Lung (tissue), 12 donors: ENCODE measurements around the gene UST. TPM values are rescaled to one million over a fixed set of nuclear protein-coding genes. Genes with fewer than 3 reads are reported as not detected.

Source experiments
- ATAC-seq: fragments of 200-7000 bp; cut with Tn5 transposase; one replicate; pipeline ENCODE4 v1.9.1; 2020; ENCODE audit warnings: moderate number of reproducible peaks; ENCODE audit not compliant: insufficient read depth, low FRiP score
- DNase-seq, 3 donors: peaks; one replicate each; pipeline ENCODE4 v3.0.0-alpha.2; 2013 to 2017
- H3K27ac ChIP-seq, 2 donors: one replicate each; pipeline ENCODE4 v1.5.1; 2013; ENCODE audit warnings: mild to moderate bottlenecking in 2 of 2, moderate library complexity in 2 of 2, control low read depth in 1 of 2, inconsistent platforms in 1 of 2, low read depth in 1 of 2, low read length in 1 of 2
- H3K27me3 ChIP-seq, 3 donors: one replicate each; pipeline ENCODE4 v1.5.1; 2013; ENCODE audit warnings: low read length in 2 of 3; ENCODE audit not compliant: control insufficient read depth in 3 of 3, insufficient read depth in 3 of 3
- H3K36me3 ChIP-seq, 4 donors: one replicate each; pipeline ENCODE4 v1.5.1; 2013; ENCODE audit warnings: low read length in 4 of 4, mild to moderate bottlenecking in 1 of 4, moderate library complexity in 1 of 4; ENCODE audit not compliant: control insufficient read depth in 4 of 4, insufficient read depth in 4 of 4
- H3K4me1 ChIP-seq, 5 donors: one replicate each; pipeline ENCODE4 v1.5.1; 2013; ENCODE audit warnings: low read length in 5 of 5, mild to moderate bottlenecking in 2 of 5, moderate library complexity in 1 of 5; ENCODE audit not compliant: control insufficient read depth in 5 of 5, insufficient read depth in 5 of 5
- H3K4me3 ChIP-seq: one replicate; pipeline ENCODE4 v1.5.1; 2013; ENCODE audit warnings: mild to moderate bottlenecking, control low read depth, moderate library complexity
- H3K9ac ChIP-seq, 2 donors: one replicate each; pipeline ENCODE4 v1.5.1; 2013; ENCODE audit warnings: low read length in 2 of 2, control low read depth in 1 of 2; ENCODE audit not compliant: insufficient read depth in 1 of 2
- H3K9me3 ChIP-seq, 4 donors: one replicate each; pipeline ENCODE4 v1.5.1; 2013; ENCODE audit warnings: low read length in 3 of 4, mild to moderate bottlenecking in 1 of 4, moderate library complexity in 1 of 4; ENCODE audit not compliant: control insufficient read depth in 4 of 4, insufficient read depth in 3 of 4
- WGBS, 2 donors: extraction: QIAGEN DNeasy Blood & Tissue Kit; methylation state at CpG; one replicate each; pipeline ENCODE4 v1.1.7; 2013; 5-methylcytosine and 5-hydroxymethylcytosine counted together
- polyA plus RNA-seq, 2 donors: library from polyadenylated mRNA; stranded (reverse); fragments of 200-250 nt; gene quantifications; one replicate each; pipeline ENCODE4 v1.2.1, GENCODE V29; 2013
- total RNA-seq, 2 donors: library from RNA; depleted of rRNA in 1 of 2; stranded (reverse); fragments of >200 nt in 1 of 2; gene quantifications; one replicate each; pipeline ENCODE4 v1.2.1, GENCODE V29; 2014 to 2021
- TF ChIP-seq, protein P1 (sequence below): IDR thresholded peaks from 2 replicates; pipeline ENCODE4 v1.5.1; 2012; ENCODE audit warnings: mild to moderate bottlenecking; ENCODE audit errors: control extremely low read depth, extremely low read depth
- donor health status: control.
- donor health status: control.
- donor health status: Bipolar disorder and iron deficiency.
- donor health status: healthy.
- donor health status: DM: yes; HTN: yes; CAD: no.

The UST gene
- total and polyA plus RNA-seq, 4 donors: 4.5 to 24.0 (median 7.1) TPM

- no peaks in the 10 kb centered on the region for H3K4me1 ChIP-seq
- ATAC-seq (no peak), DNase-seq (no peak)
- TF ChIP-seq, protein P1, sequence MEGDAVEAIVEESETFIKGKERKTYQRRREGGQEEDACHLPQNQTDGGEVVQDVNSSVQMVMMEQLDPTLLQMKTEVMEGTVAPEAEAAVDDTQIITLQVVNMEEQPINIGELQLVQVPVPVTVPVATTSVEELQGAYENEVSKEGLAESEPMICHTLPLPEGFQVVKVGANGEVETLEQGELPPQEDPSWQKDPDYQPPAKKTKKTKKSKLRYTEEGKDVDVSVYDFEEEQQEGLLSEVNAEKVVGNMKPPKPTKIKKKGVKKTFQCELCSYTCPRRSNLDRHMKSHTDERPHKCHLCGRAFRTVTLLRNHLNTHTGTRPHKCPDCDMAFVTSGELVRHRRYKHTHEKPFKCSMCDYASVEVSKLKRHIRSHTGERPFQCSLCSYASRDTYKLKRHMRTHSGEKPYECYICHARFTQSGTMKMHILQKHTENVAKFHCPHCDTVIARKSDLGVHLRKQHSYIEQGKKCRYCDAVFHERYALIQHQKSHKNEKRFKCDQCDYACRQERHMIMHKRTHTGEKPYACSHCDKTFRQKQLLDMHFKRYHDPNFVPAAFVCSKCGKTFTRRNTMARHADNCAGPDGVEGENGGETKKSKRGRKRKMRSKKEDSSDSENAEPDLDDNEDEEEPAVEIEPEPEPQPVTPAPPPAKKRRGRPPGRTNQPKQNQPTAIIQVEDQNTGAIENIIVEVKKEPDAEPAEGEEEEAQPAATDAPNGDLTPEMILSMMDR: no peak
- WGBS, 2 donors: 83 to 87% methylated on average over 8 of the region's 8 CpGs
- no peaks in the 10 kb centered on the region for H3K27me3 ChIP-seq
- no peak overlapping the region for H3K27ac ChIP-seq
- H3K9ac ChIP-seq: no peak overlapping the region
- no peaks in the 10 kb centered on the region for H3K36me3 ChIP-seq
- no peak overlapping the region for H3K4me3 ChIP-seq
- H3K9me3 ChIP-seq: peaks cover 0 to 2% (median 0%) of the 10 kb centered on the region in 4 donors
Measured at GRCh38 chr6:148924226-148925012, 177.6 kb downstream of the UST start.

GRCh38 chr6:148925701-148926100 lies 178.9 kb downstream of the UST start:
- ATAC-seq: no peak
- no peak for DNase-seq
- Histone ChIP-seq H3K4me3 (no peak overlapping the region), H3K27ac (no peak overlapping the region), H3K9ac (no peak overlapping the region), H3K36me3 (no peaks in the 10 kb centered on the region), H3K27me3 (no peaks in the 10 kb centered on the region), H3K4me1 (peaks cover 0 to 2% (median 0%) of the 10 kb centered on the region in 5 donors), H3K9me3 (no peaks in the 10 kb centered on the region)
- TF ChIP-seq, protein P1: no peak
- 81 to 86% methylated on average over 2 of the region's 2 CpGs for WGBS, 2 donors

DNA sequence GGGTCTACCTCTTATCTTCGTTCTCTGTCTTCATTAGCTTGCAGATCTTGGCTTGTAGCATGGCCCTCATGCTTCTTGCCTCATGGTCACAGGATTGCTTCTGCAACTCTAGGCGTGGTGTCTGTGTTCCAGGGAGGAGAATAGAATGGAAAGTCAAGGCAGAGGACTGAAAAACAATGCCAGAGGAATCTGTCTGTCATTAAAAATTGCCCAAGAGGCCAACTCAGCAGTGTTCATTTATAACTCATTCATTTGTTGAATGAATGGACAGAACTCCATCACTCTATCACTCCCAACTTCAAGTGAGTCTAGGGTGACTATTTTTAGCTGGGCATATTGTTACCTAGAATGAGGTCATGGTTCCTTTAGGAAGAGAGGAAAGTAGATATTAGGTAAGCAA lies 179.6 kb downstream of the UST start:
- ATAC-seq: no peak
- Histone ChIP-seq H3K9ac (no peak overlapping the region), H3K9me3 (no peaks in the 10 kb centered on the region), H3K4me3 (no peak overlapping the region), H3K4me1 (peaks cover 0 to 10% (median 0%) of the 10 kb centered on the region in 5 donors), H3K36me3 (no peaks in the 10 kb centered on the region), H3K27ac (no peak overlapping the region), H3K27me3 (no peaks in the 10 kb centered on the region)
- TF ChIP-seq, protein P1: no peak
- no peak for DNase-seq
- WGBS, 2 donors: 85 to 92% methylated on average over 2 of the region's 2 CpGs
